Aorta (tissue), 5 donors: ENCODE measurements around the gene GBE1. TPM values are rescaled to one million over a fixed set of nuclear protein-coding genes. Genes with fewer than 3 reads are reported as not detected.
"Not testable (repeated sequence)": the region's sequence is repeated elsewhere in the genome, so short reads cannot be mapped to it uniquely, and the experiment has no call there.

Experiments
- ATAC-seq: fragments of 200-7000 bp; cut with Tn5 transposase; one replicate; pipeline ENCODE4 v1.9.1; 2022; ENCODE audit warnings: moderate library complexity; ENCODE audit not compliant: low FRiP score
- DNase-seq, 2 donors: peaks; one replicate each; pipeline ENCODE4 v3.0.0-alpha.2; 2020
- H3K27ac ChIP-seq, 2 donors: one replicate each; pipeline ENCODE4 v1.5.1; 2013; ENCODE audit warnings: low read length in 2 of 2, mild to moderate bottlenecking in 2 of 2, moderate library complexity in 2 of 2, control low read depth in 1 of 2, inconsistent platforms in 1 of 2, low read depth in 1 of 2
- H3K27me3 ChIP-seq, 2 donors: one replicate each; pipeline ENCODE4 v1.6.1; 2013; ENCODE audit warnings: control low read depth in 1 of 2, low read length in 1 of 2, mild to moderate bottlenecking in 1 of 2, moderate library complexity in 1 of 2; ENCODE audit not compliant: insufficient read depth in 2 of 2, control insufficient read depth in 1 of 2
- H3K36me3 ChIP-seq, 2 donors: one replicate each; pipeline ENCODE4 v1.6.1; 2013; ENCODE audit warnings: control low read depth in 1 of 2, low read length in 1 of 2, mild to moderate bottlenecking in 1 of 2; ENCODE audit not compliant: insufficient read depth in 2 of 2, control insufficient read depth in 1 of 2
- H3K4me1 ChIP-seq, 2 donors: one replicate each; pipeline ENCODE4 v1.6.1; 2013; ENCODE audit warnings: low read length in 2 of 2, control low read depth in 1 of 2, mild to moderate bottlenecking in 1 of 2, moderate library complexity in 1 of 2; ENCODE audit not compliant: insufficient read depth in 2 of 2, control insufficient read depth in 1 of 2
- H3K4me3 ChIP-seq, 2 donors: one replicate each; pipeline ENCODE4 v1.5.1; 2013; ENCODE audit warnings: low read length in 2 of 2, control low read depth in 1 of 2, mild to moderate bottlenecking in 1 of 2
- H3K9me3 ChIP-seq: one replicate; pipeline ENCODE4 v1.6.1; 2013; ENCODE audit warnings: mild to moderate bottlenecking, low read length; ENCODE audit not compliant: control insufficient read depth
- WGBS, 2 donors: extraction: QIAGEN DNeasy Blood & Tissue Kit; methylation state at CpG; one replicate each; pipeline ENCODE4 v1.1.7; 2013; 5-methylcytosine and 5-hydroxymethylcytosine counted together
- intact Hi-C, 2 donors: fragments of 100-400 bp; cut with DNase I; formaldehyde crosslinking; loops; one replicate each; pipeline versions ENCODE4 v1.14.2 to v1.15.0; 2022
- polyA plus RNA-seq, 2 donors: library from polyadenylated mRNA; stranded (reverse); fragments of 200-250 nt; gene quantifications; one replicate each; pipeline ENCODE4 v1.2.3, GENCODE V29; 2013
- total RNA-seq, 2 donors: library from RNA; stranded (reverse); fragmentation: NEBNext Ultra II Directional; extraction: Animal tissue kit (Norgen Biotek cat#: 25700); gene quantifications; one replicate each; pipeline ENCODE4 v1.2.1, GENCODE V29; 2021
- donor health status: healthy with polysubstance abuse.
- donor health status: Bipolar disorder and iron deficiency.
- donor health status: DM: no; HTN: no; CAD: no.
- donor health status: DM: no; HTN: no; CAD: no.
- donor health status: DM: yes; HTN: yes; CAD: no.

The GBE1 gene
- total and polyA plus RNA-seq, 4 donors = 29.3 to 103 (median 58.0) TPM

GRCh38 chr3:81763001-81763400 is 1.6 kb upstream of the GBE1 start:
- ATAC-seq (no peak), DNase-seq (no peak)
- Histone ChIP-seq H3K9me3 (no peaks in the 10 kb centered on the region), H3K4me3 (no peak overlapping the region), H3K27ac (peak overlapping the region; percentile 30 to 48), H3K36me3 (no peaks in the 10 kb centered on the region), H3K27me3 (no peaks in the 10 kb centered on the region), H3K4me1 (peaks cover 0 to 6% of the 10 kb centered on the region in 2 donors)
- WGBS, 2 donors = 56 to 57% methylated on average over 4 of the region's 4 CpGs
- intact Hi-C loops = loop anchor here in 1 of 2 donors (10.0 kb wide), 1 partner anchor 98 kb away; no protein-coding TSS in a partner anchor

GRCh38 chr3:81761904-81762580 is 597 bp upstream of the GBE1 start:
- ATAC-seq (no peak), DNase-seq (no peak)
- intact Hi-C loops = loop anchor here in 1 of 2 donors (2.0 to 10.0 kb wide), 2 partner anchors 19 to 97 kb away; no protein-coding TSS in a partner anchor
- peaks cover 4 to 6% of the 10 kb centered on the region in 2 donors for H3K4me1 ChIP-seq
- WGBS, 2 donors = 2 to 4% methylated on average over 6 of the region's 6 CpGs
- peak overlapping the region; percentile 76 to 89 for H3K4me3 ChIP-seq
- no peaks in the 10 kb centered on the region for H3K9me3 ChIP-seq
- H3K27me3 ChIP-seq = no peaks in the 10 kb centered on the region
- H3K36me3 ChIP-seq = no peaks in the 10 kb centered on the region
- peak overlapping the region; percentile 80 to 98 for H3K27ac ChIP-seq

- Histone ChIP-seq H3K27me3 (no peaks in the 10 kb centered on the region), H3K27ac (peak overlapping the region in 1 of 2 donors; percentile 70), H3K4me1 (peaks cover 4 to 6% of the 10 kb centered on the region in 2 donors), H3K4me3 (peak overlapping the region; percentile 76 to 89), H3K9me3 (no peaks in the 10 kb centered on the region), H3K36me3 (no peaks in the 10 kb centered on the region)
- ATAC-seq (no peak), DNase-seq (no peak)
- intact Hi-C loops = loop anchor here in 1 of 2 donors (2.0 to 10.0 kb wide), 2 partner anchors 17 to 95 kb away; no protein-coding TSS in a partner anchor
- 12 to 15% methylated on average over 3 of the region's 3 CpGs for WGBS, 2 donors
Measured at GRCh38 chr3:81760215-81760614, 1.2 kb downstream of the GBE1 start.

GRCh38 chr3:81758771-81759170 is 2.7 kb downstream of the GBE1 start:
- intact Hi-C loops = loop anchor here in 1 of 2 donors (10.0 kb wide), 1 partner anchor 204 kb away; no protein-coding TSS in a partner anchor
- H3K4me1 ChIP-seq, H3K27me3 ChIP-seq, H3K9me3 ChIP-seq, ATAC-seq, DNase-seq, H3K36me3 ChIP-seq, H3K4me3 ChIP-seq: not testable (repeated sequence)
- 93 to 95% methylated on average over 4 of the region's 4 CpGs for WGBS, 2 donors
- peak overlapping the region in 1 of 2 donors; percentile 21 for H3K27ac ChIP-seq

- no peaks in the 10 kb centered on the region for H3K27me3 ChIP-seq
- 0 to 10% methylated on average over 1 of the region's 1 CpG for WGBS, 2 donors
- intact Hi-C loops = loop anchor here in 1 of 2 donors (10.0 kb wide), 1 partner anchor 203 kb away; no protein-coding TSS in a partner anchor
- peak in 1 of 2 donors; percentile 29 for DNase-seq
- no peak for ATAC-seq
- peak overlapping the region in 1 of 2 donors; percentile 16 for H3K4me3 ChIP-seq
- H3K27ac ChIP-seq = no peak overlapping the region
- H3K9me3 ChIP-seq = no peaks in the 10 kb centered on the region
- H3K4me1 ChIP-seq = peaks cover 6 to 8% of the 10 kb centered on the region in 2 donors
- H3K36me3 ChIP-seq = no peaks in the 10 kb centered on the region
Measured at GRCh38 chr3:81758275-81758674, 3.2 kb downstream of the GBE1 start.

GRCh38 chr3:81753416-81754027 is 7.9 kb downstream of the GBE1 start:
- H3K36me3 ChIP-seq = no peaks in the 10 kb centered on the region
- H3K4me1 ChIP-seq = peaks cover 0 to 8% of the 10 kb centered on the region in 2 donors
- no peaks in the 10 kb centered on the region for H3K27me3 ChIP-seq
- no peak for DNase-seq
- no peak overlapping the region for H3K4me3 ChIP-seq
- no peak overlapping the region for H3K27ac ChIP-seq
- no peak for ATAC-seq
- H3K9me3 ChIP-seq = no peaks in the 10 kb centered on the region
- 45 to 65% methylated on average over 2 of the region's 2 CpGs for WGBS, 2 donors
- intact Hi-C loops = loop anchor here in 1 of 2 donors (10.0 kb wide), 1 partner anchor 199 kb away; no protein-coding TSS in a partner anchor

- H3K4me3 ChIP-seq = no peak overlapping the region
- no peaks in the 10 kb centered on the region for H3K36me3 ChIP-seq
- H3K27ac ChIP-seq = no peak overlapping the region
- DNase-seq = no peak
- no peak for ATAC-seq
- intact Hi-C loops = loop anchor here in 1 of 2 donors (10.0 kb wide), 1 partner anchor 198 kb away; no protein-coding TSS in a partner anchor
- H3K27me3 ChIP-seq = no peaks in the 10 kb centered on the region
- H3K4me1 ChIP-seq = peaks cover 0 to 8% of the 10 kb centered on the region in 2 donors
- no peaks in the 10 kb centered on the region for H3K9me3 ChIP-seq
Measured at GRCh38 chr3:81752604-81753003, 8.8 kb downstream of the GBE1 start.

GRCh38 chr3:81749265-81749664 is 12.2 kb downstream of the GBE1 start:
- WGBS, 2 donors = 82 to 83% methylated on average over 2 of the region's 2 CpGs
- Histone ChIP-seq H3K4me3 (no peak overlapping the region), H3K4me1 (peaks cover 0 to 4% of the 10 kb centered on the region in 2 donors), H3K36me3 (no peaks in the 10 kb centered on the region), H3K27ac (no peak overlapping the region), H3K9me3 (no peaks in the 10 kb centered on the region), H3K27me3 (no peaks in the 10 kb centered on the region)
- DNase-seq (no peak), ATAC-seq (no peak)
- intact Hi-C loops = no loop called here
